T-helper 17 cell (primary cell): ENCODE results near the gene PRR13. TPM values are rescaled to one million over a fixed set of nuclear protein-coding genes. Genes with fewer than 3 reads are reported as not detected.
A peak's percentile ranks its signal among the peaks of the same experiment; 100 is the strongest.
"Not testable (repeated sequence)": the region's sequence is repeated elsewhere in the genome, so short reads cannot be mapped to it uniquely, and the experiment has no call there.

Experiments used
- ATAC-seq: fragments of 150-1000 bp; cut with Tn5 transposase; 2 replicates; pipeline ENCODE4 v1.10.0; 2021; ENCODE audit warnings: mild to moderate bottlenecking, moderate library complexity
- DNase-seq, 3 donors: peaks; one replicate each; pipeline versions ENCODE4 v3.0.0 to v3.0.0-alpha.2; 2020 to 2021
- H3K9me3 ChIP-seq: one replicate; pipeline ENCODE4 v1.7.0; 2013; ENCODE audit warnings: low read length, mild to moderate bottlenecking; ENCODE audit not compliant: control insufficient read depth, poor library complexity, severe bottlenecking
- H3K27ac Mint-ChIP-seq: one replicate; pipeline ENCODE4 v1.8.0; 2022; ENCODE audit warnings: mild to moderate bottlenecking, moderate library complexity, mixed read lengths
- H3K27me3 Mint-ChIP-seq: one replicate; pipeline ENCODE4 v1.8.0; 2022; ENCODE audit warnings: mixed read lengths
- H3K36me3 Mint-ChIP-seq: one replicate; pipeline ENCODE4 v1.8.0; 2022; ENCODE audit warnings: low read depth, mixed read lengths
- H3K4me1 Mint-ChIP-seq: one replicate; pipeline ENCODE4 v1.8.0; 2022; ENCODE audit warnings: mild to moderate bottlenecking, mixed read lengths
- H3K4me3 Mint-ChIP-seq: one replicate; pipeline ENCODE4 v1.8.0; 2022; ENCODE audit warnings: mild to moderate bottlenecking, moderate library complexity, mixed read lengths
- total RNA-seq, 4 donors: library from RNA in 2 of 4; stranded (reverse) in 2 of 4; gene quantifications; one replicate each; pipeline ENCODE4 v1.2.3 and lab custom pipeline; 2022 to 2026

The PRR13 gene
- total RNA-seq, 2 donors from 2014 or later, result 168 to 188 TPM

- no peaks in the 10 kb centered on the region for H3K9me3 ChIP-seq
- ATAC-seq (no peak), DNase-seq (no peak)
- peaks cover 10% of the 10 kb centered on the region for H3K36me3 Mint-ChIP-seq
- peak overlapping the region; percentile 52 for H3K4me3 Mint-ChIP-seq
- peak overlapping the region; percentile 69 for H3K27ac Mint-ChIP-seq
- H3K4me1 Mint-ChIP-seq, result peaks cover 37% of the 10 kb centered on the region
- no peaks in the 10 kb centered on the region for H3K27me3 Mint-ChIP-seq
Observed at GRCh38 chr12:53467082-53467481, 25.5 kb downstream of the PRR13 start.

DNA sequence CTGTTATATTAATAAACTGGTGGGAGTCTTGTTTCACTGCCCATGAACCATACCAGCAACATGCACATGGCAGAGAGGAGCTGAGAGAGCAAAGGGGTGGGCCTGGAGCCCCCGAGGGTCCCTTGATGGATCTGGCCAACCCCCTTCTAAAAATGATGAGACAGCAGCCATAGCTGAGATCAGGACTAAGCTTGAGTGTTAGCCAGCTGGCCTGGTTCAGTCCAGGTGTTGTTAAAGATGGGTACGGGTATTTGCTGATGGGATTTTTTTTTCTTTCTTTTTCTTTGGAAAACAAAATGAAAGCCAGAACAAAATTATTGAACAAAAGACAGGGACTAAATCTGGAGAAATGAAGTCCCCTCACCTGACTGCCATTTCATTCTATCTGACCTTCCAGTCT is 26.3 kb downstream of the PRR13 start:
- no peak for ATAC-seq
- H3K4me3 Mint-ChIP-seq, result no peak overlapping the region
- peak overlapping the region; percentile 53 for H3K27ac Mint-ChIP-seq
- H3K9me3 ChIP-seq, result no peaks in the 10 kb centered on the region
- no peaks in the 10 kb centered on the region for H3K27me3 Mint-ChIP-seq
- no peak for DNase-seq
- peaks cover 11% of the 10 kb centered on the region for H3K36me3 Mint-ChIP-seq
- peaks cover 41% of the 10 kb centered on the region for H3K4me1 Mint-ChIP-seq

GRCh38 chr12:53468282-53468681 is 26.7 kb downstream of the PRR13 start:
- peaks cover 11% of the 10 kb centered on the region for H3K36me3 Mint-ChIP-seq
- DNase-seq, result no peak
- H3K27me3 Mint-ChIP-seq, result no peaks in the 10 kb centered on the region

DNA sequence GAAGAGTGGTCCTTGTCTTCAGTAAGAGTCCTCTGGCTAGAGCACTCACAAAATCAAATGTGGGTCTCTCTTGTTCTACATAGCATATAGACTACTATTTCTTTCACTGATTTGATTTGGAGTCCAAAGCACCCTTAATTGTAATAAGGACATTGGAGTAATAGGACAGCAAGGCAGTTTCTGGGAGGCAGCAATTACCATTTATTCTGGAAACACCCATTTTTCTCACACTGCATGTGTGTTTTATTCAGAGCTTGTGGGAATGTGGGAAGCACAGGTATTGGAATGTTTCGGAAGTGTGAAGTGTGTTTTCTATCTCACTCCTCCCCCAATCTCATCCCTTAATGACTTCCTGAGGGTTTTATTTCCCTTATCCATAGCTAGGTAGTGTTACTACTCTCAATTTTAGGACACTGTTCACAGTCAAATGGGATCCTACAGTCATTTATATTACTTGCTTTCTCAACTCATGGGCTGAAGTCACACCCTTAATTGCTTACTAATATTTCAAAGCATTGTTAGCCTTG is 30.6 kb downstream of the PRR13 start:
- Mint-ChIP-seq H3K4me3 (peak overlapping the region; percentile 43), H3K4me1 (peaks cover 49% of the 10 kb centered on the region), H3K27me3 (no peaks in the 10 kb centered on the region), H3K27ac (no peak overlapping the region), H3K36me3 (peaks cover 9% of the 10 kb centered on the region)
- no peak for ATAC-seq
- no peak for DNase-seq
- H3K9me3 ChIP-seq, result no peaks in the 10 kb centered on the region

More at GRCh38 chr12:53468282-53468681, 26.7 kb downstream of the PRR13 start:
- Mint-ChIP-seq H3K27ac (peak overlapping the region; percentile 53), H3K4me1 (peaks cover 38% of the 10 kb centered on the region), H3K4me3 (no peak overlapping the region)
- H3K9me3 ChIP-seq, result no peaks in the 10 kb centered on the region
- no peak for ATAC-seq

- H3K9me3 ChIP-seq, result no peaks in the 10 kb centered on the region
- DNase-seq, result no peak
- H3K36me3 Mint-ChIP-seq, result peaks cover 9% of the 10 kb centered on the region
- ATAC-seq, result peak; percentile 41
- peak overlapping the region; percentile 87 for H3K4me3 Mint-ChIP-seq
- H3K4me1 Mint-ChIP-seq, result peaks cover 41% of the 10 kb centered on the region
- H3K27me3 Mint-ChIP-seq, result no peaks in the 10 kb centered on the region
- H3K27ac Mint-ChIP-seq, result peak overlapping the region; percentile 93
Observed at GRCh38 chr12:53474077-53474476, 32.5 kb downstream of the PRR13 start.

DNA sequence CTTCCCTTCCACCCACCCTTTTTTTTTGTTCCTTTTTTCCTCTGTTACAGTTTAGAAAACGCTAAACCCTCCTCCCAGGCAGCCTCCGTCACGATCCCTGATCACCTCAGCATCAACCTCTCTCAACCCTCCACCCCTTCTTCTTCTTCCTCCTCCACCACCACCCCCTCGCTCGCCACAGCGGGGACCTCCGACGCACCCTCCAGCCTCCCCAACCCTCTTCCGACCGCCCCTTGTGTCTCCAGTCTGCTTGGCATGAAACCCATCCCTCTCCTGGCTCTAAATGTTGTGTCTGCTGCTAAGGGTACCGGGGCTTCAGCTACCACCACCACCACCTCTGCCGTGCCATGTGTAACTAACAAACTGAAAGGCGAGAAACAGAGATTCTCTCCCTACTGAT is 33.3 kb downstream of the PRR13 start:
- peaks cover 42% of the 10 kb centered on the region for H3K4me1 Mint-ChIP-seq
- ATAC-seq, result peak; percentile 71
- no peaks in the 10 kb centered on the region for H3K9me3 ChIP-seq
- peak overlapping the region; percentile 93 for H3K27ac Mint-ChIP-seq
- H3K4me3 Mint-ChIP-seq, result peak overlapping the region; percentile 87
- peak in 1 of 3 donors; percentile 21 for DNase-seq
- H3K36me3 Mint-ChIP-seq, result peaks cover 9% of the 10 kb centered on the region
- no peaks in the 10 kb centered on the region for H3K27me3 Mint-ChIP-seq

GRCh38 chr12:53476769-53477209 is 35.3 kb downstream of the PRR13 start:
- Mint-ChIP-seq H3K27me3 (no peaks in the 10 kb centered on the region), H3K36me3 (peaks cover 5% of the 10 kb centered on the region), H3K4me1 (peaks cover 36% of the 10 kb centered on the region), H3K4me3 (no peak overlapping the region), H3K27ac (peak overlapping the region; percentile 93)
- DNase-seq, result no peak
- H3K9me3 ChIP-seq, result no peaks in the 10 kb centered on the region
- peak; percentile 36 for ATAC-seq

GRCh38 chr12:53478865-53479264 is 37.3 kb downstream of the PRR13 start:
- Mint-ChIP-seq H3K27ac (no peak overlapping the region), H3K4me3 (no peak overlapping the region), H3K36me3 (peaks cover 6% of the 10 kb centered on the region), H3K27me3 (no peaks in the 10 kb centered on the region), H3K4me1 (peaks cover 29% of the 10 kb centered on the region)
- DNase-seq (no peak), ATAC-seq (no peak)
- no peaks in the 10 kb centered on the region for H3K9me3 ChIP-seq

DNA sequence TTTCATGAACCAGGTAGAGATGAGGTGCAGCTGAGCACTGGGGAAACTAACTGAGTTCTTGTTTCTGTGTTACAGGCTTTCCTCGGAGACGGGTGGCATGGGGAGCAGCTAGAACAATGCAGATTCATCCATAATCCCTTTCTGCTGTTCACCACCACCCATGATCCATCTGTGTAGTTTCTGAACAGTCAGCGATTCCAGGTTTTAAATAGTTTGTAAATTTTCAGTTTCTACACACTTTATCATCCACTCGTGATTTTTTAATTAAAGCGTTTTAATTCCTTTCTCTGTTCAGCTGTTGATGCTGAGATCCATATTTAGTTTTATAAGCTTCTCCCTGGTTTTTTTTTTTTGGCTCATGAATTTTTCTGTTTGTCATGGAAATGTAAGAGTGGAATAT is 37.8 kb downstream of the PRR13 start:
- H3K9me3 ChIP-seq, result no peaks in the 10 kb centered on the region
- Mint-ChIP-seq H3K4me3 (no peak overlapping the region), H3K4me1 (peaks cover 26% of the 10 kb centered on the region), H3K27ac (peak overlapping the region; percentile 54), H3K36me3 (peaks cover 6% of the 10 kb centered on the region), H3K27me3 (no peaks in the 10 kb centered on the region)
- DNase-seq (no peak), ATAC-seq (no peak)

- Mint-ChIP-seq H3K4me1 (peaks cover 16% of the 10 kb centered on the region), H3K27me3 (no peaks in the 10 kb centered on the region), H3K36me3 (peaks cover 4% of the 10 kb centered on the region), H3K27ac (peak overlapping the region; percentile 54), H3K4me3 (peak overlapping the region; percentile 12)
- no peak for ATAC-seq
- DNase-seq, result no peak
- H3K9me3 ChIP-seq, result no peaks in the 10 kb centered on the region
Observed at GRCh38 chr12:53480491-53481442, 39.2 kb downstream of the PRR13 start.

DNA sequence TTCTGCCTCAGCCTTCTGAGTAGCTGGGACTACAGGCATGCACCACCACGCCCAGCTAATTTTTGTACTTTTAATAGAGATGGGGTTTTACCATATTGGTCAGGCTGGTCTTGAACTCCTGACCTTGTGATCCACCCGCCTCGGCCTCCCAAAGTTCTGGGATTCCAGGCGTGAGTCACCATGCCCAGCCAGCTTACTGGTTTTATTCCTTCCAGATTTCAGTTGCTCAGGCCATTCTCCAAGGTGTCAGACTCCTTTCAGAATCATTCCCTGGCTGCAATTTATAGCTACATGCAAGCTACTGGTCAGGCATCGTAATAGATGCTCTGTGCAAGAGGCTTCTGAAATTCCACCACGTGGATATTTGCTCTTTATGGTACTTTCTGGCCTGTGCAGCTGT is 39.9 kb downstream of the PRR13 start:
- Mint-ChIP-seq H3K27ac (peak overlapping the region; percentile 90), H3K4me1 (peaks cover 17% of the 10 kb centered on the region)
- not testable (repeated sequence) for H3K4me3 Mint-ChIP-seq, DNase-seq, H3K36me3 Mint-ChIP-seq, ATAC-seq, H3K9me3 ChIP-seq, H3K27me3 Mint-ChIP-seq

- peak; percentile 65 for ATAC-seq
- H3K9me3 ChIP-seq, result no peaks in the 10 kb centered on the region
- no peak for DNase-seq
- peak overlapping the region; percentile 90 for H3K27ac Mint-ChIP-seq
- H3K36me3 Mint-ChIP-seq, result peaks cover 4% of the 10 kb centered on the region
- H3K4me1 Mint-ChIP-seq, result peaks cover 14% of the 10 kb centered on the region
- H3K27me3 Mint-ChIP-seq, result no peaks in the 10 kb centered on the region
- H3K4me3 Mint-ChIP-seq, result no peak overlapping the region
Observed at GRCh38 chr12:53481939-53482586, 40.5 kb downstream of the PRR13 start.

GRCh38 chr12:53482626-53483168 is 41.2 kb downstream of the PRR13 start:
- Mint-ChIP-seq H3K4me1 (peaks cover 17% of the 10 kb centered on the region), H3K27ac (peak overlapping the region; percentile 90), H3K4me3 (peak overlapping the region; percentile 66), H3K27me3 (no peaks in the 10 kb centered on the region), H3K36me3 (peaks cover 4% of the 10 kb centered on the region)
- H3K9me3 ChIP-seq, result no peaks in the 10 kb centered on the region
- DNase-seq, result no peak
- no peak for ATAC-seq
